PFSK-1 (cell line): ENCODE results near the gene CARD16.

Experiments used
- FOXP2 ChIP-seq: optimal IDR thresholded peaks from 2 replicates; pipeline ENCODE3; 2011; ENCODE audit warnings: borderline replicate concordance, control low read depth, inconsistent platforms; ENCODE audit not compliant: insufficient read depth; ENCODE audit errors: extremely low read length, extremely low read depth
- POLR2AphosphoS5 ChIP-seq: IDR thresholded peaks from 2 replicates; pipeline ENCODE4 v1.6.1; 2012; ENCODE audit warnings: low read depth, mild to moderate bottlenecking, control low read depth, low read length, moderate library complexity
- SIN3A ChIP-seq: IDR thresholded peaks from 2 replicates; pipeline ENCODE4 v1.6.1; 2012; ENCODE audit warnings: mild to moderate bottlenecking, low read length, moderate library complexity, borderline replicate concordance; ENCODE audit not compliant: insufficient read depth
- TAF1 ChIP-seq: IDR thresholded peaks from 2 replicates; pipeline ENCODE4 v1.6.1; 2012; ENCODE audit warnings: low read length, control low read depth, borderline replicate concordance; ENCODE audit not compliant: insufficient read depth
- TF ChIP-seq, protein P1 (sequence below), 2 experiments: IDR thresholded peaks; 2 replicates each; pipeline versions ENCODE4 v1.6.1 to v1.8.0; 2011 to 2012; ENCODE audit warnings: low read depth in 2 of 2, low read length in 2 of 2, control low read depth in 1 of 2, inconsistent platforms in 1 of 2, mild to moderate bottlenecking in 1 of 2, moderate library complexity in 1 of 2; ENCODE audit not compliant: insufficient read depth in 1 of 2

CARD16 gene

DNA sequence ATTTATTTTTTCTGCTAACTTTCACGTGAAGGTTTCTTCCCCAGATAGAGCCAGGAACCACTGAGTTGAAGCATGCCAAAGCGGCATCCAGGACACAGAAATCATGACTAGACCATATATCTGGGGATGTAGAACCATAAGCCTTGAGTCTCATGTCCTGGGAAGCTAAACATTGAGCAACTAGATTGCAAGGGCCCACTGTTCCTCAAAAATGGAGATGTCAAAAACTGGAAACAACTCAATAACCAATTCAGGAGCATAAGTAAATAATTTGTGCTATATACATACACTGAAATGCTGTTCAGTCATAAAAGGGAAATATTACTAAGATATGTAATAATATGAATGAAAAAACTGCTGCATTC is 29.0 kb upstream of the CARD16 start:
- no peak for TF ChIP-seq TAF1
- TF ChIP-seq SIN3A = no peak
- TF ChIP-seq, protein P1, sequence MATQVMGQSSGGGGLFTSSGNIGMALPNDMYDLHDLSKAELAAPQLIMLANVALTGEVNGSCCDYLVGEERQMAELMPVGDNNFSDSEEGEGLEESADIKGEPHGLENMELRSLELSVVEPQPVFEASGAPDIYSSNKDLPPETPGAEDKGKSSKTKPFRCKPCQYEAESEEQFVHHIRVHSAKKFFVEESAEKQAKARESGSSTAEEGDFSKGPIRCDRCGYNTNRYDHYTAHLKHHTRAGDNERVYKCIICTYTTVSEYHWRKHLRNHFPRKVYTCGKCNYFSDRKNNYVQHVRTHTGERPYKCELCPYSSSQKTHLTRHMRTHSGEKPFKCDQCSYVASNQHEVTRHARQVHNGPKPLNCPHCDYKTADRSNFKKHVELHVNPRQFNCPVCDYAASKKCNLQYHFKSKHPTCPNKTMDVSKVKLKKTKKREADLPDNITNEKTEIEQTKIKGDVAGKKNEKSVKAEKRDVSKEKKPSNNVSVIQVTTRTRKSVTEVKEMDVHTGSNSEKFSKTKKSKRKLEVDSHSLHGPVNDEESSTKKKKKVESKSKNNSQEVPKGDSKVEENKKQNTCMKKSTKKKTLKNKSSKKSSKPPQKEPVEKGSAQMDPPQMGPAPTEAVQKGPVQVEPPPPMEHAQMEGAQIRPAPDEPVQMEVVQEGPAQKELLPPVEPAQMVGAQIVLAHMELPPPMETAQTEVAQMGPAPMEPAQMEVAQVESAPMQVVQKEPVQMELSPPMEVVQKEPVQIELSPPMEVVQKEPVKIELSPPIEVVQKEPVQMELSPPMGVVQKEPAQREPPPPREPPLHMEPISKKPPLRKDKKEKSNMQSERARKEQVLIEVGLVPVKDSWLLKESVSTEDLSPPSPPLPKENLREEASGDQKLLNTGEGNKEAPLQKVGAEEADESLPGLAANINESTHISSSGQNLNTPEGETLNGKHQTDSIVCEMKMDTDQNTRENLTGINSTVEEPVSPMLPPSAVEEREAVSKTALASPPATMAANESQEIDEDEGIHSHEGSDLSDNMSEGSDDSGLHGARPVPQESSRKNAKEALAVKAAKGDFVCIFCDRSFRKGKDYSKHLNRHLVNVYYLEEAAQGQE (IDR thresholded peaks at IDR 0.05; ENCODE audit: insufficient read depth in 1 of 2, low read depth in 2 of 2, low read length in 2 of 2) = no peak
- no peak for TF ChIP-seq POLR2AphosphoS5
- no peak for TF ChIP-seq FOXP2

DNA sequence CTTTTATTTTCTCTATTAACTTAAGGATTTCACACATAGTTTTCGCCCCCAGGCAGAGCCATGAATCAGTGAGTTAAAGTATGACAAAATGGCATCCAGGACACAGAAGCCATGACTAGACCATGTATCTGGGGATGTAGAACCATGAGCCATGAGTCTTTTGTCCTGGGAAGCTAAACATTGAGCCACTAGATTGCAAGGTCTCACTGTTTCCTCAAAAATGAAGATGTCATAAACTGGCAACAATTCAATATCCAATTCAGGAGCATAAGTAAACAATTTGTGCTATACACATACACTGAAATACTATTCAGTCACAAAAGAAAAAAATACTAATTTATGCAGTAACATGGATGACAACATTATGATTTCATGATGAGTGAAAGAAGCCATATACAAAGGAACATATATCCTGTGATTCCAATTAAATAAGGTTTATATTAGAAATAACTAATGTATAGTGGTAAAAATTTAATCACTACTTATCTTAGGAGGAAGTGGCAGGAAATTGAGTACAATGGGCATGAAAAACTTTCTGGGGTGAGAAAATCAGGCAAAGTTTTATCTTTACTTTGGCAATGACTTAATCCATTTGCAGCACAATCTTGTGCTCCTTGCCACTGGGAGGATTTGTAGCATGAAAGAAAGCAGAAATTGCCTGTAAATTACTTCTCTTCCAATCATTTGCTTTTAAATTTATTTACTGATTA is 28.5 kb upstream of the CARD16 start:
- TF ChIP-seq SIN3A (no peak), FOXP2 (no peak), POLR2AphosphoS5 (no peak), TAF1 (no peak)
- TF ChIP-seq, protein P1 (IDR thresholded peaks at IDR 0.05; ENCODE audit: insufficient read depth in 1 of 2, low read depth in 2 of 2, low read length in 2 of 2) = no peak

DNA sequence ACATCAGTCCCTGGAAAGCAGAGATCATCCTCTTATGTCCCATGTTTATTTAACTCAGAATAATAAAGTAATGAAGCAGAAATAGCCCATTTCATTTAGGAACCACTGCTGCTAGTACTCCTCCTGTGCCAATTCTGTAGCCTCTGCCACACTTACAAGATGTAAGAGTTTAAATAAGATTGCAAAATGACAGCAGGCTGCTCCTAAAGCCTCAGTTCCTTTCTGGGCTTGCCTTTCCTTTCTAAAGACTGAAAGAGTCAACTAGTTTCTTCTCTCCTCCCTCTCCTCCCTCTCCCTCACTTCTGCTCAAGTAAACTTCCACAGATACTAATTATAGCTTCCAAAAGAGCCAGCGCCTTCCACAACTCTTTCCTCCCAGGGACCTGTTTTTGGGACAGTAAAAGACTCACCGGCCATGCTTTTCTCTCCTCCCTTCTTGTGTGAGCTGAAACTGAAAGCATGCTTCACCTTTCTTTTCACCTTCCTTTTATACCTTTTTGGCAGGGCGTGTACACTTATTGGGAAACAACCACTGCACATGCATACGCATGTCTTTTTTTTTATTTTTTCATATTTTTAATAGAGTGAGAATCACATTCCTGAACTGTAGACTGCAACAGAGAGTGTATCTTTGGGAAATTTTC is 26.1 kb upstream of the CARD16 start:
- TF ChIP-seq TAF1 (no peak), FOXP2 (no peak), POLR2AphosphoS5 (no peak), SIN3A (no peak)
- TF ChIP-seq, protein P1 (IDR thresholded peaks at IDR 0.05; ENCODE audit: insufficient read depth in 1 of 2, low read depth in 2 of 2, low read length in 2 of 2) = no peak

DNA sequence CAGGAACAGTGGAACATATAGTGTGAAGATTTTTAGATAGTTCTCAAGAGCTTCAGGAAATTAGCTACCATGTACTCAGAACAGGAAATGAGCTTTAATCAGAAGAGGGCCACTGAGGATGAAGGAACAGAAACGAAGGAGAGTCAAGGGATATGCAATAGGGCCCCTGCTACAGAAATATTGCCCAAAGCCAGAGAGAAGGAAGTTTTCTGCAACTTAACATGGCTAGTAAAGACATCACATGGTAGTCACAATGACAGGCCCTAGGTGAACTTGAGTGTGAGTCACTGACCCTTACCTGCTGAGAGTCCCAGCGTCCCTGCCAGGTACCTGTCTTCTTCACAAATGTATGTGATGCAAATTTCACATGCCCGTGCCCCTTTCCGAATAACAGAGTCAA is 25.2 kb upstream of the CARD16 start:
- TF ChIP-seq POLR2AphosphoS5 (no peak), SIN3A (no peak), TAF1 (no peak), FOXP2 (no peak)
- TF ChIP-seq, protein P1 (IDR thresholded peaks at IDR 0.05; ENCODE audit: insufficient read depth in 1 of 2, low read depth in 2 of 2, low read length in 2 of 2) = no peak

DNA sequence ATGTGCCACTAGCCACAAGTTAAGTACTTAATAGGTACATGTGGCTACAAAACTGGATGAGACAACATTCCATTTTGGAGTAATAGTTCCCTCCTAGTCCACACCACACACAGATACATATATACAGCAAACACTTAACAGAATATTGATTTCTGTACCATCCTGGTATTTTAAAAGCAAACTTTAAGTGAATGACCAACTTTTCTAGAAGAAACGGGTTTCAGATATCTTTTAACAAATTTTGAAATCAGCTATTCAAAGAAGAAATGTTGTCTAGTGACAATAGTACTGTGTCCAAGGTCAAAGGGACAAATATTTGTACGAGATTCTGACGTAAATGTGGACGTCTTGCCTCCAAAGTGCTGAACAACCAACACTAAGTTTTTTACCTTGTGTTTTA is 12.3 kb upstream of the CARD16 start:
- TF ChIP-seq SIN3A (no peak), FOXP2 (no peak), TAF1 (no peak), POLR2AphosphoS5 (no peak)
- TF ChIP-seq, protein P1 (IDR thresholded peaks at IDR 0.05; ENCODE audit: insufficient read depth in 1 of 2, low read depth in 2 of 2, low read length in 2 of 2) = no peak
